ENCODE data around the gene PDE4D.

DNA sequence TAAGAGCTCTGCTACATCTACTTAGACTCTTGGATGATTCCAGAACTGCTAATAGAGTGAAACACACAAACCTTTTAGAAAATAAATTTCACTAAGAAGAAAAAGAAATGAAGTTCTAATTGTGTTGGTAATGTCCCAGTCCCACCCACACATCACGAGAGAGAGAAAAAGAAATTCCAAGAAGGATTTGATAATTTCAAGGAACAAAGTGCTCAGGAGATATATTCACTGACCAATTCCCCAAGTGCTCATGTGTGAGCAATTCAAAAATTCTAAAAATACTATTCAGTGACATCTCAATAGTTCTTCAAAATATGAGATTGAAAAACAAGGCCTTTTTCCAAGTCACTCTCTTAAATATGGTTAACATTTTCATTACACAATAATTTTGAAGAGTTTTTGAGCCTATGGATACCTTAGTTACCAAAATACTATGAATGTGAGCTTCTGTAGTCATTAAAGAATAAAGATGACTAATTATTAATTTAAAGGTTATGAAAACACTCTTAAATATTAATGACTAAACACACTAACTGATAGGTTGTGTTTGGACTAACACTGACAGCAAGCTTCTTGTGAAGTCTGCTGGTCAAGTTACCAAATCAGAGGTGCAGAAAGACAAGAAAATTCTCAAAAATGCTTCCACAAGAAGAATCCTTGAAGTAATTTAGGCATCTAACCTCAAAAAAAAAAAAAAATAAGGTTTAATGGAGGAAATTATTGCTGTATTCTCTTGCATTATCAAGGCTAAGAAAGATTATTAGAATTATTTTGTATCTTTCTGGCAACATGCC is 245.3 kb downstream of the PDE4D start:
- TF ChIP-seq POLR2A (IDR thresholded peaks at IDR 0.05; ENCODE audit: low read depth, low read length): no peak
- TF ChIP-seq POLR2AphosphoS5 (IDR thresholded peaks at IDR 0.05; ENCODE audit: low read depth, low read length): no peak
- no peak for TF ChIP-seq TAF1 (IDR thresholded peaks at IDR 0.05; ENCODE audit: low read depth, low read length)
- TF ChIP-seq POU2F2 (IDR thresholded peaks at IDR 0.05; ENCODE audit: low read depth, low read length): no peak
- no peak for TF ChIP-seq SPI1 (IDR thresholded peaks at IDR 0.05; ENCODE audit: low read depth, low read length)
